Hepatic stellate cell (primary cell): ENCODE measurements around the gene NUTM2E.
A peak's percentile ranks its signal among the peaks of the same experiment; 100 is the strongest.
"Not testable (repeated sequence)": the region's sequence is repeated elsewhere in the genome, so short reads cannot be mapped to it uniquely, and the experiment has no call there.

Experiments
- DNase-seq: peaks from one replicate; pipeline ENCODE4 v3.0.0; 2011; ENCODE audit warnings: low spot score

NUTM2E gene, protein sequence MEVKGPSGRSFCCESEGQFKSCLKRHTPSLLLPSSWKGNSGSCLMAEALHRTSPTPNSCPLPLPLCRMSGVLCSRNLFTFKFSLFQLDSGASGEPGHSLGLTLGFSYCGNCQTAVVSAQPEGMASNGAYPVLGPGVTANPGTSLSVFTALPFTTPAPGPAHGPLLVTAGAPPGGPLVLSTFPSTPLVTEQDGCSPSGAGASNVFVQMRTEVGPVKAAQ (N-terminal part only)

DNA sequence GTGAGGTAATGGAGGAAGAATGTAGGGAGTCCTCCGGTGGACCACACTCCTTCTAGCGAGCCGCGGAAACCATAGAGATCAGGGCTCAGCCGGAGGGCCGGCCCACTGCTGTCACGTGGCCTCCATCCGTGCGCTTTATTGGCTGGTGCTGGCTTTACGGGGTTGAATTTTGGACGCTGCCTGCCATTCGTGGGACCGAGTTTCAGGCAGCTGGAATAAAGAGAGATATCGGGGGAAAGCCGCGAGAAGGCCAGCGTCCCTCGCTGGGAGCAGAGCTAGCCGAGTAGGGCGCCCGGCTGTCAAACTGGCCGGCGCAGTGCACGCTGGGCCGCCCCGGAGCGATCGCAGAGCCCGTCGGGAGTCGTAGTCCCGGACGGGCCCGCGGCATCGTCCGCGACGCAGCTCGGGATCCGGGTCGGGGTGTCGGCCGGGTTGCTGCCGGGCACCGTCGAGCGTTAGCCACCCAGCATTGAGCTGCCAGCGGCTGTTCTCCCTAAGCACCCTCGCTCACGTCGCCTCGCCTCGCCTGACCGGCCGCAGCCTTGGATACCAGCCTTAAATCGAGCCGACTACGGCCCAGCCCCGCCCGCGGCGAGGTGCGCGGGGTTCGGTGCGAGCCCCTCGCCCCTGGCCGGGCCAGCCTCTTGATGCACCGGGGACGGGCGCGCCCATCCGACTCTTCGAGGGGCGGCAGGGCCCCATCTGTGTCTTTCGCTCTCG lies at the start of gene NUTM2E:
Gene NUTM2E, plus strand, starts transcription at position 244 of the 720 bp plus-strand sequence. CDS start 15,002 bp downstream, outside the sequence.
- DNase-seq = peak; percentile 26

DNA sequence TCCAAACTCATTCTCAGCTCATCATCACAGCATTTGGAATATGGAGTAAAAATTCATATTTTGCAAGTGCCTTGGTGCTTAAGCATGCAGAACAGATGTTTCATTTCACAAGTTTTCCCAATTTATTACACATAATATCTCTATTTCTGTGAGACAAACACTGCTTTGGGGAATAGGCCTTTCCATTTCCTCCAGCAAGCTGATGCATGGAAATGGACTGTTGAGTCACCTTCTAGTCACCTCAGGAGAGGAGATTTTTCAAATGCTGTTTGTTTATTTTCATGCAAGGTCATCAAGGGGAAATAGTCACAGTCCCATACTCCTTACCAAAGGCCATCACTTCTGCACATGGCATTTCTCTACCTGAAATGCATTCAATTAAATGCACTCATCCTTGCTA lies 48.5 kb upstream of the NUTM2E start:
- DNase-seq = not testable (repeated sequence)

DNA sequence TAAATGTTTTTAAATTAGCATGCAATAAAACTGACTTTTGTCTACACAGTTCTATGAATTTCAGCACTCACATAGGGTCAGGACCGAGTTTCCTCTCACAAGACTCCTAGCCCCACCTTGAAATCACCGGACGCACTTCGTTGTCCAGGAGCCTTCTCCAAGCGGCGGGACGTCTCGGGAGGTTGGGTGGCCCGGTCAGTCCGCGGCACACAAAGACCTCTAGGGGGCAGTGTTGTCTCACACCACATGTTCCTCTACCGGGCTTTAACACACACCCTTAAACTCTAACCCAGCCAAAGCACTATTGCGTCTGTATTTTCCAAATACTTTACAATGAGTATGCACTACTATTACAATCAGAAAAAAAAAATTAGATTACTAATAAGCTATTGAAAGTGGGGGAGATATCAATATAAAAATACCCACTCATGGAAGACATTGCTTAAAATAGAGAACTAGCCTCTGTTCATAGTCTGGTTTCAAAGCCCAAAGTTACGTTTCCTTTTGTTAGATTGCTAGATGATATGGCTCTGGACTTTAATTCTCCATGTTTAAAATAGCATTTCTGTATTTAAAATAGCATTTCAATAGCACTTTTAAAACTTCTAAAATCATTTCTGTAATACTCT lies 47.1 kb upstream of the NUTM2E start:
- peak; percentile 11 for DNase-seq

DNA sequence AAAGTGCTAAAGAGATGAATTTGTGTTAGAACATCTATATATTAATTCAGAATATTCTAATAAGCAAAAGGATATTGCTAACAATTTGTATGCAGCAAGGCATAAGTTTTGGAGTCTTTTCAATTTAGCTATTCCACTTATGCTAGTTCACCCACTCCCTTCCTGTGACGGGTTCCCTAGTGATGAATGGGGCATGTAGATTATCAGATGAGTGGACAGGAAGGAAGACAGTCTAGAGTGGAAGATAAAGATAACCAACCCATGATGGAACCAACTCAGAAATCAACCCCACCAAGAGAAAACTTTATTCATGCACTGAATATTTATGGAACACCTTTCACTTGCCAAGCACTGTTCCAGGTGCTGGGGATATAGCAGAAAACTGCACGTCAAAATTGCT lies 46.5 kb upstream of the NUTM2E start:
- DNase-seq = not testable (repeated sequence)

DNA sequence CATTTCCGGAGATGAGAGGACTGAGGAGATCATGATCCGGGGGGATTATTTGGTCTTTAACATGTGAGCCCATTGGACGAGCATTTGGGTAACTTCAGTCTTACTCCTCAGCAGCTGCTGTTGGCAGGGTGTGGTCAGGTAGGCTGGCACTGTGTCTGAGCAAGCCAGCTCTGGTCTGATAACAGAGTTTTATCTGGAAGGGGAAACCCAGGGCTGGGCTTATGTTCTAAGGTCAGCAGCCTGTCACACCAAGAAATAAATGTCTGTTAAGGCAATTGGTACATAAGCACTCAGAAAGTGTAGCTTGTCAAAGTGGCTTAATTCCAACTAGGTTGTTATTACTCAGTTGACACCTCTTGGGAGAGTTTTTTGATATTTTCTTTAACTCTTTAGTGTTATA lies 45.0 kb upstream of the NUTM2E start:
- not testable (repeated sequence) for DNase-seq

DNA sequence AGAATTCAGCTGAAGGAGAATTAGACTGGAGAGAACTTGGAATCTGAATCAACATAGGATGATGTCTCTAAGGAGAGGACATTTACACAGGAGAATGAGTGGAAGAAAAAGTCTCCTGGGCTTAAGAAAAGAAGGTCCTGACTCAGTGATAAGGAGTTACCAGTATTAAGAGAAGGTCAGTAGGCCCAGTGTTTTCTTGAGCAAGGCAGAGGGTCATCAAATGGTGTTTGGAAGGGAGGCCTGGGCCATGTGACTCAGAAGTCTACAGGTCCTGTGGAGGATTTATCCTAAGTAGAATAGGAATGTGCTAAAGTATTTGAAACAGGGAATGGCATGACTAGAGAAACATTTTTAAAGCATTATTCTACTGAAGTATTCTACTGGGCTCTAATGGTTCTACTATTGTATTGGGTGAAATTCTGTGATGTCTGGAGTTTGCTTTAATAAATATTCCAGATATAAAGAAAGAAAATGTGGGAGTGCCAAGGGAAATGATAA lies 39.0 kb upstream of the NUTM2E start:
- DNase-seq = not testable (repeated sequence)

DNA sequence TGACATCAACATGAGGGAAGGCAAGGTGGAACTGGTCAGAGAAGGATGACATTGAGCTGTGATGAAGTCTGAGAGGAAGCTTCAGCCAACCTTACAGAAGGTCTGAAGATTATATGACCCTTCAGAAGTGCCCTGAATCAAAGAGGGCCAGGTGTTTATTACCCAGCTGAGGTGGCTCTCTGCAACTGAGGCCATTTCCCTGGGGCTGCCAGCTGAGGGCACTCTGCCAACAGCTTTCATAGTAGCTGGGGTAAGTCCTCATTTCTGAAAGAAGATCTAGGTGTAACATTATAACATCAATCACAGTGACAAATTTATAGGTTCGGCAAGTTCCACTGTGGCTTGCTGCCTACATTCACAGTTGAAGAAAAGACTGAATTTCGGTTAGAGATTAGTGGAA lies 37.2 kb upstream of the NUTM2E start:
- DNase-seq = not testable (repeated sequence)

DNA sequence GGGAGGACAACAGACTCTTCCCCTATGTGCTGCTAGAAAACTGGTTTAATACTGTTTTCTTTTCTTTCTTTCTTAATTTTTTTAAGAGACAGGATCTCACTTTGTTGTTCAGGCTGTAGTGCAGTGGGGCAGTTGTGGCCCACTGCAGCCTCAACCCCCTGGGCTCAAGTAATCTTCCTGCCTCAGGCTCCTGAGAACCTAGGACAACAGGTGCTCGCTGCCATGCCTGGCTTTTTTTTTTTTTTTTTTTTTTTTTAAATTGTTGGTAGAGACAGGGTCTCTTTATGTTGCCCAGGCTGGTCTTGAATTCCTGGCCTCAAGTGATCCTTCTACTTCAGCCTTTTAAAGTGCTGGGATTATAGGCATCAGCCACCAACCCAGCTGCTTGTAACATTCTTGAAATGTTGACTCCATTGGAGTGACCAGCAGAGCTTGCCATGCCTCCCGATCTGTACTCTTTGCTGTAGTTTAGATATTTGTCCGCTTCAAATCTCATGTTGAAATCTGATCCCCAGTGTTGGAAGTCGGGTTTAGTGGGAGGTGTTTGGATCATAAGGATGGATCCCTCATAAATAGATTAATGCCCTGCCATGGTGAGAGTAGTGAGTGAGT lies 34.5 kb upstream of the NUTM2E start:
- DNase-seq = not testable (repeated sequence)

DNA sequence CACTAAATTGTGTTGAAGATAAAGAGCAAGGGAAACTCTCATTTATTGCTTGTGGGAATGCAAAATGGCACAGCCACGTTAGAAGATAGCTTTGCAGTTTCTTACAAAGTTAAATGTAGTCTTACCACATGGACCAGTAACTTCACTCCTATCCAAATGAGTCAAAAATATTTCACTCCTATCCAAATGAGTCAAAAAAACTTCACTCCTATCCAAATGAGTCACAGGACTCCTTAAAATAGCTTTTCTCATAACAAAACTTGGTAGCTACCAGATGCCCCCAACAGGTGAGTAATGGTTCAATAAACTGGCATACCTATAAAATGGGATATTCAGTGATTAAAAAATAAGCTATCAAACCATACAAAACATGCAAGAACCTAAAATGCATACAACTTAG lies 27.2 kb upstream of the NUTM2E start:
- not testable (repeated sequence) for DNase-seq

DNA sequence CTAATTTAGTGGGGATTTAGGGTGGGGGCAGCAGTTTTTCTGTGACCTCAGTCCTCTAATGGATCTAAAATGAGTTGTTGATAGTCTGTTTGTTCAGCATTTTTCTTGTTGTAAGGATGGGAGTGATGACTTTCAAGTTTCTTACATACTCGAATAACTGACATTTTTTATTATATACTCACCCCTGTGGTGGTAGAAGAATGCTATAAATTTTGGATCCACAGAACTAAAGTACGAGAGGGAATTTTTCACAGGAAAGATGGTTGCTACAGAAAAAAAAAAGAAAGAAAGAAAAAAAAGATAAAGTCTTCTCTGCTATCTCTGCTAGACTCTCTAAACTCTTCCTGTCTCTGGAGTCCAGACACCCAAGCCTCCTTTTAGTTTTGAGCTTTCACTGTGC lies 20.7 kb upstream of the NUTM2E start:
- DNase-seq = not testable (repeated sequence)

DNA sequence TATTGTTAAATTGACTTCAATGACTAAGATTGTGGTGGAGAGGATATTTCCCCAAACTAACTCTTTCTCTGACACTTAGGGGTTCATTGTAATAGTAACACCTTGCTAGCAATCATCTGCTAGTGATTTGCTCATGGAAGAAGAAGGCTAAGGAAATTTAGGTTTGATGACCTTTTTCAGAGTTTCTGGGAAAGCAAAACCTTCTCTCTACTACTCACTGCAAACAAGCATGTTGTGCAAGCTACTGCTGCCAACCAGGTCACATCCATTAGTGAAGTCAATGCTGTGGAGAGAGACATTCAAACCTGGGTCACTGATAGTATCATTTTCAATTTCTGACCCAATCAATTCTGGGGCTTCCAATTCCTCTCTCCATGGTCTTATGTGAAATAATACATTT lies 14.6 kb upstream of the NUTM2E start:
- DNase-seq = not testable (repeated sequence)

DNA sequence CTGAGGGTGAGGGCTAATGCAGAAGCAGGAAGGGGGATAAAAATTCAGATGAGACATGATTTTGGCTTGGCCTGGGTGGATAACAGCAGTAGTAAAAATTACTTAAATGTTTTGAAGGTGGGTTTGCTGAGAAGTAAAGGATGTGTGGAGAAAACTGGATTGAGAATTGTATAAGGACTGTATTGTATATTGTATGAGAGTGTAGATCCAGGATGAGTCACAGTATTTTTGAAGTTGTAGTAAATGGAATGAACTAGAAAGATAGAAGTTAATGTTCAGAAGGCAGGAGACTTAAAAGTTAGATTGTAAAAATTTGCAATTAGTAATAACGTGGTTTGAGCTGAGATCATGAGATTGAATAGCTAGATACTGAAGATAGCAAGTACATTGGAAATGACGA lies 10.2 kb upstream of the NUTM2E start:
- DNase-seq = not testable (repeated sequence)

DNA sequence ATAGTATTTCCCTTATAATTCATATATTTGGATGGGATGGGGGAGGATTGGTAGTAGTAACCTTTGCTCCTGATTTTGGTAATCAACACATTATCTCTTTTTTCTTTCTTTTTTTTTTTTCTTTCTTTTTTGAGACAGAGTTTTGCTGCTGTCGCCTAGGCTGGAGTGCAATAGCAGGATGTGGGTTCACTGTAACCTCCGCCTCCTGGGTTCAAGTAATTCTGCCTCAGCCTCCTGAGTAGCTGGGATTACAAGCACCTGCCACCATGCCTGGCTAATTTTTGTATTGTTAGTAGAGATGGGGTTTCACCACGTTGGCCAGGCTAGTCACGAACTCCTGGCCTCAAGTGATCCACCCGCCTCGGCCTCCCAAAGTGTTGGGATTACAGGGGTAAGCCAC lies 3.2 kb upstream of the NUTM2E start:
- not testable (repeated sequence) for DNase-seq

DNA sequence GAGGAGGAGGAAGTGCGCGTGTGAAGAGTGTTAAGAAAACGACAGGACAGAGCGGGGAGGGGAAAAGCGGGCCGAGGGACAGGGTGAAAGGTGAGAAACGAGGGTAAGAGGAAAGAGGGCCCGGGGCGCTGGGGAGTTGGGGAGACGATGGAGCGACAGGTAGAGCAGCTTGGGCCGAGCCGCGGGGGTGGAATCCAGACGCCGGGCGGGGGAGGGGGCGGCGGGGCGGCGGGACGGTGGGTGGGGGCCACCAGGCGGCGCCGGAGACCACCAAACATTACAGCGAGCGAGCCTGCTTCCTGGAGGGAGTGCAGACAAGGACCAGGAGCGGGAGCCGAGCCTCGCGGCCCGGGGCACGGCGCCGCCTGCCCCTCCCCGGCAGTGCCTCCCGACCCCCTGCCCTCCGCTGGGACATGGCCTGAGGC lies 940 bp upstream of the NUTM2E start:
- not testable (repeated sequence) for DNase-seq

DNA sequence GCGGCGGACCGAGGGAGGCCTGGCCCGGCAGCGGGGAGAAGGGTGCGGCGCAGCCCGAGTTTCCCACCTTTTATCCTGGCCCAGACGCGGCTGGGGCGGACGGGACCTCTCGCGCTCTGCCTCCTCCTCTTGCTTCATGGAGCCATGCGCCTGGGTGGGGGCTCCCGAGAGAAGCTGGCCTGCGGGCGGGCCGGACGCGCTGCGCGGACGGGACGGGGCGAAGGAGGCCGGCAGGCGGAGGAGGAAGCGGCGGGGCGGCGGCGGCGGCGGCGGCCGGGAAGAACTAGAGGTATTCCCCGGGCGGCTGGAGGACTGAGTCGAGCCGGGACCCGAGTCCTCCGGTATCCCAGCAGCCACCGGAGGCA lies 426 bp upstream of the NUTM2E start:
- DNase-seq = not testable (repeated sequence)

DNA sequence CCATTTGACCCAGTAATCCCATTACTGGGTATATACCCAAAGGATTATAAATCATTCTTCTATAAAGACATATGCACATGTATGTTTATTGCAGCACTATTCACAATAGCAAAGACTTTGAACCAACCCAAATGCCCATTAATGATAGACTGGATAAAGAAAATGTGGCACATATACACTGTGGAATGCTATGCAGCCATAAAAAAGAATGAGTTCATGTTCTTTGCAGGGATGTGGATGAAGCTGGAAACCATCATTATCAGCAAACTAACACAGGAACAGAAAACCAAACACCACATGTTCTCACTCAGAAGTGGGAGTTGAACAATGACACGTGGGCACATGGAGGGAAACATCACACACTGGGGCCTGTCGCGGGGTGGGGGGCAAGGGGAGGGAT lies 7.3 kb downstream of the NUTM2E start:
- not testable (repeated sequence) for DNase-seq

DNA sequence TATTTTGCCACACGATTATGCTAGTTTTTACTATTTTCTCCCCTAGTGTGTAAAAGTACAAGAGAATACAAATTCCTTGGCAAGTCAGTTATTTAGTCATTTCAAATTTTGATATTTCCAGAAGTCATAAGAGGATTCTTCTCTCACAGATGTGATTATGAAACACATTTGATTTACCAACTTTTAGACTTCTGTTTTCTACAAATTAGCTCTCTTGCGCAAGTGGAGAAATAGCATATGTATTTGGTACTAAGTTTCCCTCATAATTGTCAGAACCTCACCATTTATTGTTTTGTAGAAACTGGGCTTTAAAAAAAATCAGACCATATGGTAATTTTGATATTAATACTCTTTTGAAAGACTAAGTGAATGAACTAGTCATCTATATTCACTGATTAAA lies 9.4 kb downstream of the NUTM2E start:
- not testable (repeated sequence) for DNase-seq

DNA sequence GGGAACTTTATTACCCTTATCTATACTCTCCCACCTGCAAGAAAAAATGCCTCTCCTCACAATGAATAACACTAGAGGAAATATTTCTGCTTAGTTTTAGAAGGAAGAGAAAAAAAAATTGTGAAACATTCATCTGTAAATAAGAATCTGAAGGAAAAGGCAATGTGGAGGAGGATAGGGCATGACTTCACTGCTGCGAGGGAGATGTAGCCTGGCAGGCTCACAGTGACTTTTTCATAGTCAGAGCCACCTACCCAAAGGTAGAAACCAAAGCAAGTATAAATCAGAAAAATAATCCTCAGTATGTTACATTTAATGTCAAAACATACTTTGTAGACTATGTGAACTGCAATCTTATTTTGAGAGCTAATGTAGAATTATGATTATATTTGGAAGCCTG lies 10.4 kb downstream of the NUTM2E start:
- DNase-seq = not testable (repeated sequence)

DNA sequence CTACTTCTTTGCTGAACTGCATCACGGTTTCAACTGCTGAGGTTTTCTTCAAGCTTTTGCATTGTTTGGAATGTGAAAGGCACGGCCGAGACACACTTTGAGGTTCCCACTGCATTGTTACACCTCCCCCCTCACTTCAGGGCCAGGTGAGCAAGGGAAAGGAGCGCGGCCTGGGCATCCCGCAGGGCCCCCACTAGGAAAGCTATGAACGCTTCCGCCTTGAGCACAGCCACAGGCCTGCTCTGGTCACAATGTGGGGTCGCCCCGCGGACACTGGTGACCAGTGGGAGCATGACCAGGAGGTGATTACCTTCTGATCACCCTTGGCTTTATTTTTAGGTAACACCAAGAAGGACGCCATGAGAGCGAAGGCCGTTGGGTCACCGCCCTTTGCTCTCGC lies 11.9 kb downstream of the NUTM2E start:
- DNase-seq = not testable (repeated sequence)

DNA sequence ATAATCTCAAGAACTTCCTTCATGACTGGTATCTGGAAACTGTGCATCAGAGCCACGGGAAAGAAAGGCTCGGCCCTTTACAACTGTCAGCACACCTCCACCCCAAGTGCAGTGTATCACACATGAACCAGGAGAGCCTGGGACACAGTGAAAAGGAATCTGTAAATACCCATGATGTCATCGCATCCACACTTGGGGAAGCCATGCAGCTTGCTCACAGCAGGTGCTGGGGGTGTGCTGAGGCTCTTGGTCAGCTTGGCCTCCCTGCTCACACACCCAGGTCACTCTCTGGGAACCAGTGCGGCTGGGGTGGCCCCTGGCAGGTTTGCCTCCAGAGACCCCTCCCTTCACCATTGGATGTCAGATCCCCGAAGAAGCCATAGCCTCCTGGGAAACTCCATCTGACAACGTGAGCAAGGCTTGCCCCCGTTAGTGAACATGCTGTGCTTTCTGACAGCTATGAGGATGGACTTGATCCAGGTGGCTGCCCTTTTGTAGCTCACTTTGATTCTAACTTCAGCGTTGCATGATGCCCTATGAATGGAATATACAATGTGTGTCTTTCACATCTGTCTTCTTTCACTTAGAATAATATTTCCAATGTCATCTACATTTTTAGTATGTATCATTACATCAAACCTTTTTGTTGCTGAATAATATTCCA lies 26.8 kb downstream of the NUTM2E start:
- DNase-seq = not testable (repeated sequence)

DNA sequence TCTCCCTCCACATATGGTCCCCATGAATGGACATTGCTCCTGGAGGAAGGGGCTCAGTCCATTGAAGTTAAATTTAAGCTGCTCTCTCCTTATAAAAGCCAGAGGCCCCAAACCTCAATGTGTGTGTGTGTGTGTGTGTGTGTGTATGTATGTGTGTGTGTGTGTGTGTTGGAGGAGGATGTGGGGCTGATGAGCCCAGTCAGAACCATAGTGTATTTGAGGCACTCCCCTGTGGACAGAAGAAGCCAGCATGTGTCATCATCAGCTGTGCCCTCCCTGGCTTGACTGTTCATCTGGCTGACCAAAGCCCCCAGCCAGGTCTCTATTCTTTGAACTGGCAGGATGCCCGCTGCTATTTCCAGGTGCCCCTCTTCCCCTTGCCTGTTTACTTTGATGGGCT lies 35.7 kb downstream of the NUTM2E start:
- not testable (repeated sequence) for DNase-seq

DNA sequence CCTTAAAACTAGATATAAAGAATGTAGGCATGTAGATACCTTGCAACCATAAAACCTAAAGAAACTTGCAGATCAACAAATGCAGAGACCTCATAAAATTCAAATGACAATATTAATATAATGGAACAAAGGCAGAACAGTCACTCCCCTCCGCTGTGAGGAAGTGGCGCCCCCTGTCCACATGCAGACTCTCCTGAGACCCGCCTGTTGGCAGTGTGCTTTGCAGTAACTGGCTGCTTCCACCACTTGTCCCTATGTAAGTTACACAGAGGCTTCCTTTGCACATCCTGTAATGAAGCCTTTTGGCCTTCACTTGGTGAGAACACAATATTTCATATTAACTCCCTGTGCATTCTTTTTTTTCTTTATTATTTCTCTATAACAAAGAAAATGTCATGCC lies 36.3 kb downstream of the NUTM2E start:
- DNase-seq = not testable (repeated sequence)
